Lower leg skin (tissue), 4 donors: ENCODE measurements around the gene COLGALT1. TPM values are rescaled to one million over a fixed set of nuclear protein-coding genes. Genes with fewer than 3 reads are reported as not detected.
"Not testable (repeated sequence)": the region's sequence is repeated elsewhere in the genome, so short reads cannot be mapped to it uniquely, and the experiment has no call there.

Experiments used
- DNase-seq, 2 donors: peaks; one replicate each; pipeline ENCODE4 v3.0.0-alpha.2; 2019; ENCODE audit warnings: low spot score in 2 of 2
- H3K4me3 ChIP-seq: fragments of 200-600 bp; sonication (generic); 2 replicates; pipeline ENCODE4 v1.5.1; 2017; ENCODE audit warnings: mild to moderate bottlenecking, low read depth; ENCODE audit not compliant: poor library complexity, severe bottlenecking
- CTCF ChIP-seq, 3 donors: fragments of 450-650 bp; IDR thresholded peaks; one replicate each; pipeline ENCODE4 v1.5.1; 2016; ENCODE audit warnings: antibody characterized with exemption in 3 of 3, mild to moderate bottlenecking in 3 of 3, moderate library complexity in 2 of 3
- POLR2A ChIP-seq, 2 donors: fragments of 450-650 bp; IDR thresholded peaks; one replicate each; pipeline ENCODE4 v1.6.1; 2016 to 2017; ENCODE audit warnings: antibody characterized with exemption in 2 of 2, mild to moderate bottlenecking in 1 of 2, moderate library complexity in 1 of 2
- WGBS, 2 donors: methylation state at CpG; one replicate each; pipeline ENCODE4 v1.1.5; 2018; 5-methylcytosine and 5-hydroxymethylcytosine counted together
- intact Hi-C: fragments of 100-400 bp; cut with DNase I; formaldehyde crosslinking; loops from one replicate; pipeline ENCODE4 v1.15.0; 2023; ENCODE audit warnings: low total_unique reads
- total RNA-seq, 4 donors: library from RNA; depleted of rRNA; stranded (reverse); fragments of >200 nt; gene quantifications; one replicate each; pipeline ENCODE4 v1.1.0, GENCODE V29; 2016

COLGALT1 gene
- total RNA-seq, 4 donors from 2014 or later: 46.8 to 59.3 (median 53.3) TPM

DNA sequence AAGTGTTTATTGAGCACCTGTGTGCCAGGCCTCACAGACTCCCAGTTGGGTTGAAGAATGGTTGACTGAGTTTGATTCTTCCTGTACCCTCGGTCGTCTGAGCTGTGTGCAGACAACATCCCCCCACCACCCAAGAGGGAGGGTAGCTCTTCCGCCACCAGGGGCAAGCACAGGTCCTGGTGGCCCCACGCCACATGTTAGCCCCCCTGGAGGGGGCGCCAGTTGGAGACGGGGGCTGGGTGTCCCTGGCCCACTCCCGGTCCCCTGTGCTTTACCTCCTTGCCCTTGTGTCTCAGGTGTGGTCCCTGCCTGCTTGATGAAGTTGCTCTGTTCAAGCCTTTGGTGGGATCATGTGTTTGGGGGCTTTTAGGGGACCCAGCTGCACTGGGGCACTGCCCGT lies 27.2 kb downstream of the COLGALT1 start:
- TF ChIP-seq POLR2A (IDR thresholded peaks at IDR 0.05) (no peak), CTCF (IDR thresholded peaks at IDR 0.05) (no peak)
- 78 to 89% methylated on average over 8 of the region's 8 CpGs for WGBS, 2 donors
- no peak for DNase-seq
- intact Hi-C loops: no loop called here
- H3K4me3 ChIP-seq: no peak overlapping the region

GRCh38 chr19:17584132-17584531 lies 28.7 kb downstream of the COLGALT1 start:
- WGBS, 2 donors: 76 to 78% methylated on average over 3 of the region's 3 CpGs
- no peak overlapping the region for H3K4me3 ChIP-seq
- no peak for DNase-seq
- intact Hi-C loops: no loop called here
- TF ChIP-seq POLR2A (IDR thresholded peaks at IDR 0.05) (no peak), CTCF (IDR thresholded peaks at IDR 0.05) (no peak)

- 68 to 74% methylated on average over 7 of the region's 7 CpGs for WGBS, 2 donors
- intact Hi-C loops, H3K4me3 ChIP-seq, DNase-seq: not testable (repeated sequence)
Measured at GRCh38 chr19:17585395-17585794, 29.9 kb downstream of the COLGALT1 start.

DNA sequence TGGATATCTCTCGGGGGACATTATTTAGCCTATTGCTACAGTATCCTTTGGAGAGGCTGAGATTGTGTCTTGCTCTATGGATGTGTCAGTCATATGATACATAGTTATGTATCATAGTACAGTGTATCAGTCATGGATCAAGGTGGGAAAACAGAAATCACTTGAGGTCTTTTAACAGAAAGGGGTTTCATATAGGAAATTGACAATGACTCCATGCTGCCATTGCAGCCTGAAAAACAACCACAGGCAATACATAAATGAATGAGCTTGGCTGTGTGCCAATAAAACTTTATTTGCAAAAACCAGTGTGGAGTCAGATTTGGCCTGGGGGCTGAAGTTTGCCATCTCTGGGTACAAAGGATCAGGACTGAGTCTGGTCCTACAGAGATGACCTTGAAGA lies 35.4 kb downstream of the COLGALT1 start:
- no peak for TF ChIP-seq POLR2A (IDR thresholded peaks at IDR 0.05)
- TF ChIP-seq CTCF (IDR thresholded peaks at IDR 0.05): no peak
- no peak for DNase-seq
- no peak overlapping the region for H3K4me3 ChIP-seq
- intact Hi-C loops: no loop called here
- 3 to 94% methylated on average over 1 of the region's 1 CpG for WGBS, 2 donors

GRCh38 chr19:17594296-17594695 lies 38.8 kb downstream of the COLGALT1 start:
- H3K4me3 ChIP-seq, DNase-seq, intact Hi-C loops: not testable (repeated sequence)
- 76 to 87% methylated on average over 7 of the region's 7 CpGs for WGBS, 2 donors

GRCh38 chr19:17598063-17598462 lies 42.6 kb downstream of the COLGALT1 start:
- intact Hi-C loops, DNase-seq, H3K4me3 ChIP-seq: not testable (repeated sequence)
- 89 to 91% methylated on average over 8 of the region's 8 CpGs for WGBS, 2 donors

DNA sequence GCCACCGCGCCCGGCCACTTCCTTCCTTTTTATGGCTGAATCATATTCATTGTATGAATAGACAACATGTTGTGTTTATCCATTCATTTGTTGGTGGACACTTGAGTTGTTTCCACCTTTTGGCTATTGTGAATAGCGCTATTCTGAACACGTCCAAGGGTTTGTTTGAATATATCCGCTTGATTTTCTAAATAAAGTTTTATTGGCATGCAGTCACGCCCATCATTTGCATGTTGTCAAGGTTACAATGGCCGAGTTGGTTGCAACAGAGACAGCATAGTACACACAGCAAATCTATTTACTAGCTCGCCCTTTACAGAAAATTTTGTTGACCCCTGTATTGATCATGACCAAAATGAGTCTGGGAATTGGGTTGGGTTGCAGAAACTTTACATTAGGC lies 43.5 kb downstream of the COLGALT1 start:
- DNase-seq: no peak
- H3K4me3 ChIP-seq: no peak overlapping the region
- 79 to 88% methylated on average over 9 of the region's 9 CpGs for WGBS, 2 donors
- no peak for TF ChIP-seq CTCF (IDR thresholded peaks at IDR 0.05)
- intact Hi-C loops: no loop called here
